Dermis blood vessel endothelial cell (primary cell): Measurements from ENCODE around the gene PRCD. TPM values are rescaled to one million over a fixed set of nuclear protein-coding genes. Genes with fewer than 3 reads are reported as not detected.

Source experiments
- DNase-seq: peaks from one replicate; pipeline ENCODE4 v3.0.0; 2010
- total RNA-seq: library from RNA; depleted of rRNA; stranded (reverse); fragments of >200 nt; gene quantifications from 2 replicates; pipeline ENCODE4 v1.2.3, GENCODE V29; 2014

The PRCD gene
- 0.19 and 0.68 TPM in 2 replicates for total RNA-seq

- no peak for DNase-seq
Measured at GRCh38 chr17:76539631-76540271, at the start of gene PRCD. TSS of gene PRCD (plus strand) at chr17:76540044. CDS start at chr17:76540142, 98 bp downstream.

GRCh38 chr17:76490112-76490710 lies 49.6 kb upstream of the PRCD start:
- DNase-seq, result no peak

GRCh38 chr17:76491271-76492122 lies 48.3 kb upstream of the PRCD start:
- no peak for DNase-seq

- no peak for DNase-seq
Measured at GRCh38 chr17:76492123-76492988, 47.5 kb upstream of the PRCD start.

- DNase-seq, result peak; percentile 78
Measured at GRCh38 chr17:76492989-76493501, 46.8 kb upstream of the PRCD start.

GRCh38 chr17:76493505-76494167 lies 46.2 kb upstream of the PRCD start:
- DNase-seq, result no peak

GRCh38 chr17:76495663-76496400 lies 44.0 kb upstream of the PRCD start:
- DNase-seq, result no peak

- no peak for DNase-seq
Measured at GRCh38 chr17:76496464-76496863, 43.4 kb upstream of the PRCD start.

GRCh38 chr17:76497699-76497978 lies 42.2 kb upstream of the PRCD start:
- no peak for DNase-seq

- peak; percentile 92 for DNase-seq
Measured at GRCh38 chr17:76497979-76498875, 41.6 kb upstream of the PRCD start.

GRCh38 chr17:76498876-76499251 lies 41.0 kb upstream of the PRCD start:
- no peak for DNase-seq

GRCh38 chr17:76499267-76499667 lies 40.6 kb upstream of the PRCD start:
- no peak for DNase-seq

- DNase-seq, result no peak
Measured at GRCh38 chr17:76500074-76500746, 39.6 kb upstream of the PRCD start.

- no peak for DNase-seq
Measured at GRCh38 chr17:76500747-76501017, 39.2 kb upstream of the PRCD start.

GRCh38 chr17:76501018-76501826 lies 38.6 kb upstream of the PRCD start, which contains the start of gene RHBDF2:
TSS of gene RHBDF2 (minus strand) at chr17:76501423. CDS start at chr17:76481524, 19,899 bp downstream.
- peak; percentile 77 for DNase-seq

- DNase-seq, result no peak
Measured at GRCh38 chr17:76501827-76502307, 38.0 kb upstream of the PRCD start.

- no peak for DNase-seq
Measured at GRCh38 chr17:76502341-76503211, 37.3 kb upstream of the PRCD start.

- DNase-seq, result no peak
Measured at GRCh38 chr17:76504117-76504516, 35.7 kb upstream of the PRCD start.
